HG02885 (cell line): ENCODE measurements around the gene BACH2.
"Not testable (repeated sequence)": the region's sequence is repeated elsewhere in the genome, so short reads cannot be mapped to it uniquely, and the experiment has no call there.

Experiments used
- ATAC-seq: cut with Tn5 transposase; IDR thresholded peaks from one replicate; pipeline ENCODE4 v1.9.1; 2021; ENCODE audit warnings: mild to moderate bottlenecking; ENCODE audit not compliant: unreplicated experiment, poor library complexity

BACH2 gene

GRCh38 chr6:90082847-90083246 lies 213.8 kb downstream of the BACH2 start:
- ATAC-seq: no peak

GRCh38 chr6:90080876-90081481 lies 215.7 kb downstream of the BACH2 start:
- ATAC-seq: peak; percentile 78

GRCh38 chr6:90079560-90080490 lies 216.8 kb downstream of the BACH2 start:
- ATAC-seq: no peak

GRCh38 chr6:90078513-90079289 lies 217.9 kb downstream of the BACH2 start:
- ATAC-seq: no peak

- no peak for ATAC-seq
Observed at GRCh38 chr6:90076511-90077415, 219.9 kb downstream of the BACH2 start.

- no peak for ATAC-seq
Observed at GRCh38 chr6:90074161-90074850, 222.3 kb downstream of the BACH2 start.

GRCh38 chr6:90072935-90073464 lies 223.6 kb downstream of the BACH2 start:
- no peak for ATAC-seq

- no peak for ATAC-seq
Observed at GRCh38 chr6:90072501-90072900, 224.1 kb downstream of the BACH2 start.

- no peak for ATAC-seq
Observed at GRCh38 chr6:90068703-90069523, 227.7 kb downstream of the BACH2 start.

- no peak for ATAC-seq
Observed at GRCh38 chr6:90068264-90068663, 228.4 kb downstream of the BACH2 start.

- no peak for ATAC-seq
Observed at GRCh38 chr6:90066697-90067096, 229.9 kb downstream of the BACH2 start.

- no peak for ATAC-seq
Observed at GRCh38 chr6:90065173-90065572, 231.5 kb downstream of the BACH2 start.

GRCh38 chr6:90062667-90063066 lies 234.0 kb downstream of the BACH2 start:
- ATAC-seq: no peak

- no peak for ATAC-seq
Observed at GRCh38 chr6:90062051-90062450, 234.6 kb downstream of the BACH2 start.

- ATAC-seq: not testable (repeated sequence)
Observed at GRCh38 chr6:90059178-90059577, 237.5 kb downstream of the BACH2 start.

- not testable (repeated sequence) for ATAC-seq
Observed at GRCh38 chr6:90055924-90056323, 240.7 kb downstream of the BACH2 start.

GRCh38 chr6:90054193-90054592 lies 242.4 kb downstream of the BACH2 start:
- ATAC-seq: not testable (repeated sequence)

- ATAC-seq: no peak
Observed at GRCh38 chr6:90053614-90054013, 243.0 kb downstream of the BACH2 start.
